ENCODE measurements around the gene TSPAN15.

TSPAN15 gene

DNA sequence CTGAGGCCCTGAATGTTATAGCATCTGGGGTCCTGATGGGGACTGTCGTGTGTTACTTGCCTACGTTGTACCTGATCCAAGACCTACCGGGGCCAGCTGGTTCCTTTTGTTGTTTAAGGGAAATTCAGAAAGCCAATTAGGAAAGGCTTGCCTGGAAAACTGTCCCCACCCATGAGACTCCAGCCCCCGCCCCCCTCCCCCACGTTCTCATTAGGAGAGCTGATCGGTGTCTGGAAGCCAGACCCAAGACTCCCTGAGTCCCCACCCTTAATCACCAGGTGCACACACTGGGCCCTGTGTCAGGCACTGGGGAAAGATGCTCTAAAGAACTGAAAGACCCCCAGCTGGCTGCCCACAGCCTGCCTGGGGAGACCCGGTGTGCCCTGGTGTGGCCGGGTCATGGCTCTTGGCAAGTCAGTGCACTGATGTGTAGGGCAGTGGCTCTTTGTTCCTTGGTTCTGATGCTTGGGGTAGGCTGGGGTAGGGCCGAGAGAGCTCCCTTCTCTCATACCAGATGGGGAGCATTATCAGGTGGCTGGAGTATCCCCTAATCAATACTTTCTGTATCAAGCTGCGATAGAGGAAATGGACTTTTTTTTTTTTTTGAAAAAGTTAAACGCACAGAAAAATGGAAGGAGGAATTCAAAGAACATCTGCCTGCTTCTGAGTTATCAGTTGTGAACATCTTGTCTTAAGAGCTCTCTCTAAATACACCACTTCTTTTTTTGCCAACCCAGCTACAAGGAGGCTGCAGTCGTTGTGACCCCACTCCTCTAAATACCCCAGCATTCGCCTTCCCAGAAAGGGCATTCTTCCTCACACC is 16.9 kb downstream of the TSPAN15 start:
- no peaks in the 10 kb centered on the region for H3K4me1 ChIP-seq (ENCODE audit: control insufficient read depth, low read length)
- no peaks in the 10 kb centered on the region for H4K20me1 ChIP-seq (ENCODE audit: control insufficient read depth, insufficient read depth, low read depth, low read length)
- no peaks in the 10 kb centered on the region for H3K36me3 ChIP-seq (ENCODE audit: control insufficient read depth, low read length)
- no peaks in the 10 kb centered on the region for H3F3A ChIP-seq (ENCODE audit: control insufficient read depth, insufficient read depth)
- H3K79me2 ChIP-seq (ENCODE audit: control insufficient read depth, low read length): no peaks in the 10 kb centered on the region
- H3K4me3 ChIP-seq (ENCODE audit: low read length): no peak overlapping the region
- H3K27ac ChIP-seq (ENCODE audit: low read depth, low read length): no peak overlapping the region
- peaks cover 26% of the 10 kb centered on the region for H3K27me3 ChIP-seq (ENCODE audit: control insufficient read depth, low read length)
- TF ChIP-seq, protein P1, sequence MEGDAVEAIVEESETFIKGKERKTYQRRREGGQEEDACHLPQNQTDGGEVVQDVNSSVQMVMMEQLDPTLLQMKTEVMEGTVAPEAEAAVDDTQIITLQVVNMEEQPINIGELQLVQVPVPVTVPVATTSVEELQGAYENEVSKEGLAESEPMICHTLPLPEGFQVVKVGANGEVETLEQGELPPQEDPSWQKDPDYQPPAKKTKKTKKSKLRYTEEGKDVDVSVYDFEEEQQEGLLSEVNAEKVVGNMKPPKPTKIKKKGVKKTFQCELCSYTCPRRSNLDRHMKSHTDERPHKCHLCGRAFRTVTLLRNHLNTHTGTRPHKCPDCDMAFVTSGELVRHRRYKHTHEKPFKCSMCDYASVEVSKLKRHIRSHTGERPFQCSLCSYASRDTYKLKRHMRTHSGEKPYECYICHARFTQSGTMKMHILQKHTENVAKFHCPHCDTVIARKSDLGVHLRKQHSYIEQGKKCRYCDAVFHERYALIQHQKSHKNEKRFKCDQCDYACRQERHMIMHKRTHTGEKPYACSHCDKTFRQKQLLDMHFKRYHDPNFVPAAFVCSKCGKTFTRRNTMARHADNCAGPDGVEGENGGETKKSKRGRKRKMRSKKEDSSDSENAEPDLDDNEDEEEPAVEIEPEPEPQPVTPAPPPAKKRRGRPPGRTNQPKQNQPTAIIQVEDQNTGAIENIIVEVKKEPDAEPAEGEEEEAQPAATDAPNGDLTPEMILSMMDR (IDR thresholded peaks at IDR 0.05; ENCODE audit: low read depth, low read length, poor library complexity, severe bottlenecking): no peak
- no peak for TF ChIP-seq EZH2phosphoT487 (IDR thresholded peaks at IDR 0.05; ENCODE audit: borderline replicate concordance, low read length)
- no peaks in the 10 kb centered on the region for H3K9me3 ChIP-seq (ENCODE audit: control insufficient read depth, insufficient read depth, low read length)
- H3K4me2 ChIP-seq (ENCODE audit: low read length): no peak overlapping the region
- H3K9me2 ChIP-seq (replicated peaks; ENCODE audit: control insufficient read depth, low read length): no peaks in the 10 kb centered on the region

DNA sequence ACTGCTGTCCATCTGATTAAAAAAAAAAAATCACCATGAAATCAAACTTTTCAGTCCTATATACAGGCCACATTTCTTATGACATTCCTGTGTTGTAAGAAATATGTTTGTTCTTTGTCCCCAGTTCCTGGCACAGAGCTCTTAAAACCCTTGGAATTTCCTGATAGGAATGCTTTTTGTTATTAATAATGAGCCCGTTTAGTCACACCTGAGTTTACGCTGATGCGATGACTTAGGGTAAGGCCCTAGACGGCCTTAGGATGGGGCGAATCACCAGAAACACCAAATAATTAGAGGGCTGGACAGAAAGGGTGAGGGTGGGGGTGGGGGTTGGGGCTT is 17.5 kb downstream of the TSPAN15 start:
- Histone ChIP-seq H3K4me2 (ENCODE audit: low read length) (no peak overlapping the region), H3K27ac (ENCODE audit: low read depth, low read length) (no peak overlapping the region), H3K79me2 (ENCODE audit: control insufficient read depth, low read length) (no peaks in the 10 kb centered on the region), H3K4me3 (ENCODE audit: low read length) (no peak overlapping the region), H3K27me3 (ENCODE audit: control insufficient read depth, low read length) (peaks cover 26% of the 10 kb centered on the region), H3K4me1 (ENCODE audit: control insufficient read depth, low read length) (no peaks in the 10 kb centered on the region), H3K9me3 (ENCODE audit: control insufficient read depth, insufficient read depth, low read length) (no peaks in the 10 kb centered on the region), H3K36me3 (ENCODE audit: control insufficient read depth, low read length) (no peaks in the 10 kb centered on the region), H3K9me2 (replicated peaks; ENCODE audit: control insufficient read depth, low read length) (no peaks in the 10 kb centered on the region), H4K20me1 (ENCODE audit: control insufficient read depth, insufficient read depth, low read depth, low read length) (no peaks in the 10 kb centered on the region), H3F3A (ENCODE audit: control insufficient read depth, insufficient read depth) (no peaks in the 10 kb centered on the region)
- TF ChIP-seq EZH2phosphoT487 (IDR thresholded peaks at IDR 0.05; ENCODE audit: borderline replicate concordance, low read length): no peak
- TF ChIP-seq, protein P1 (IDR thresholded peaks at IDR 0.05; ENCODE audit: low read depth, low read length, poor library complexity, severe bottlenecking): no peak

DNA sequence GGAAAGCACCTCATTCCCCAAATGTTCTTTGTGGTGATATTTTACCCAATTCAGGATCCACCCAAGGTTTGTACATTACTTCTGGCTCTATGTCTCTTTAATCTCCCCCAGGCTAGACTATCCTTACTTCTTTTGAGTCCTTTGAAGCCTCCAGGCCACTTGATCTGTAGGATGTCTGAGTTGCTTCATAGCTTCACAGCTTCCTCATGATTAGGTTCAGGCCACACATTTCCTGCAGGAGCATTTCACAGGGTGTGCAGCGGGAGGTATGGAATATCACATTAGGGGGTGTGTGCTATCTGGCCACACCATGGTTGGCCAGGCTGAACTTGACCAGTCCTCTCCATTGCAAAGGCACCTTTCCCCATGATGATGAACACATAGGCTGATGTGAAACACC is 18.7 kb downstream of the TSPAN15 start:
- no peaks in the 10 kb centered on the region for H3K9me3 ChIP-seq (ENCODE audit: control insufficient read depth, insufficient read depth, low read length)
- no peak overlapping the region for H3K4me2 ChIP-seq (ENCODE audit: low read length)
- H3K79me2 ChIP-seq (ENCODE audit: control insufficient read depth, low read length): no peaks in the 10 kb centered on the region
- H3K36me3 ChIP-seq (ENCODE audit: control insufficient read depth, low read length): no peaks in the 10 kb centered on the region
- H4K20me1 ChIP-seq (ENCODE audit: control insufficient read depth, insufficient read depth, low read depth, low read length): no peaks in the 10 kb centered on the region
- H3K27ac ChIP-seq (ENCODE audit: low read depth, low read length): no peak overlapping the region
- H3K4me3 ChIP-seq (ENCODE audit: low read length): no peak overlapping the region
- peaks cover 26% of the 10 kb centered on the region for H3K27me3 ChIP-seq (ENCODE audit: control insufficient read depth, low read length)
- TF ChIP-seq EZH2phosphoT487 (IDR thresholded peaks at IDR 0.05; ENCODE audit: borderline replicate concordance, low read length): no peak
- TF ChIP-seq, protein P1 (IDR thresholded peaks at IDR 0.05; ENCODE audit: low read depth, low read length, poor library complexity, severe bottlenecking): no peak
- no peaks in the 10 kb centered on the region for H3K4me1 ChIP-seq (ENCODE audit: control insufficient read depth, low read length)
- H3K9me2 ChIP-seq (replicated peaks; ENCODE audit: control insufficient read depth, low read length): no peaks in the 10 kb centered on the region
- H3F3A ChIP-seq (ENCODE audit: control insufficient read depth, insufficient read depth): no peaks in the 10 kb centered on the region

Measured in DOHH2 (cell line).